A549 (cell line): ENCODE measurements around the gene SLC30A3.

Experiments
- EP300 ChIP-seq, 2 experiments: fragments of >200 bp; sonication (Bioruptor Twin); formaldehyde crosslinking; IDR thresholded peaks; 2 replicates in 1 of 2; 3 replicates in 1 of 2; pipeline ENCODE4 v1.6.1; 2016 to 2017
- FOSB ChIP-seq: fragments of 250-450 bp; sonication (Bioruptor Pico); IDR thresholded peaks from 2 replicates; pipeline ENCODE4 v1.5.0; 2020; ENCODE audit warnings: mild to moderate bottlenecking, moderate library complexity
- JUNB ChIP-seq: fragments of >200 bp; sonication (Bioruptor Twin); formaldehyde crosslinking; IDR thresholded peaks from 2 replicates; pipeline ENCODE4 v1.6.1; 2016
- PBX3 ChIP-seq: IDR thresholded peaks from 2 replicates; pipeline ENCODE4 v1.6.1; 2012
- SMC3 ChIP-seq: fragments of >200 bp; sonication (Bioruptor Twin); formaldehyde crosslinking; IDR thresholded peaks from 3 replicates; pipeline ENCODE4 v1.6.1; 2018; ENCODE audit warnings: inconsistent platforms
- TF ChIP-seq, protein P1 (sequence below): fragments of >200 bp; sonication (Bioruptor Twin); formaldehyde crosslinking; IDR thresholded peaks from 3 replicates; pipeline ENCODE4 v1.5.1; 2016

DNA sequence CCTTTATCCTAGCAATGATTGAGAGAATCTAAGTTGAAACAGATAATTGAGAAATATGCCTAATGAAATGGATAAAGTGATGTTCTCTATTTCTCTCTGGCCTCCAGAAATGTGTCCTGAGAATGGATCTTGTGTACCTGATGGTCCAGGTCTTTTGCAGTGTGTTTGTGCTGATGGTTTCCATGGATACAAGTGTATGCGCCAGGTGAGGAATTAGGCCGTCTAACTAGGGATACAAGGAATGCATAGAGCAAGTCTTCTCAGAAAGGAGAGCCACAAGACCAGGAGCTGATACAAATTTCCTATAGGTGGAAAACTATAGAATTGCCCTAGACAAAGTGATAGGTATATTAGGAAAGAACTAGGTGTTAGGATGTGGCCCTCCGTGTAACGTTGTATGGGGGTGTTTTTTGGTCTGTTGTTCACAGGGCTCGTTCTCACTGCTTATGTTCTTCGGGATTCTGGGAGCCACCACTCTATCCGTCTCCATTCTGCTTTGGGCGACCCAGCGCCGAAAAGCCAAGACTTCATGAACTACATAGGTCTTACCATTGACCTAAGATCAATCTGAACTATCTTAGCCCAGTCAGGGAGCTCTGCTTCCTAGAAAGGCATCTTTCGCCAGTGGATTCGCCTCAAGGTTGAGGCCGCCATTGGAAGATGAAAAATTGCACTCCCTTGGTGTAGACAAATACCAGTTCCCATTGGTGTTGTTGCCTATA lies 46.3 kb downstream of the SLC30A3 start:
- TF ChIP-seq JUNB (no peak), EP300 (IDR thresholded peaks at IDR 0.05) (no peak), FOSB (CRISPR knock-in tag) (no peak), SMC3 (no peak), PBX3 (no peak)
- TF ChIP-seq, protein P1, sequence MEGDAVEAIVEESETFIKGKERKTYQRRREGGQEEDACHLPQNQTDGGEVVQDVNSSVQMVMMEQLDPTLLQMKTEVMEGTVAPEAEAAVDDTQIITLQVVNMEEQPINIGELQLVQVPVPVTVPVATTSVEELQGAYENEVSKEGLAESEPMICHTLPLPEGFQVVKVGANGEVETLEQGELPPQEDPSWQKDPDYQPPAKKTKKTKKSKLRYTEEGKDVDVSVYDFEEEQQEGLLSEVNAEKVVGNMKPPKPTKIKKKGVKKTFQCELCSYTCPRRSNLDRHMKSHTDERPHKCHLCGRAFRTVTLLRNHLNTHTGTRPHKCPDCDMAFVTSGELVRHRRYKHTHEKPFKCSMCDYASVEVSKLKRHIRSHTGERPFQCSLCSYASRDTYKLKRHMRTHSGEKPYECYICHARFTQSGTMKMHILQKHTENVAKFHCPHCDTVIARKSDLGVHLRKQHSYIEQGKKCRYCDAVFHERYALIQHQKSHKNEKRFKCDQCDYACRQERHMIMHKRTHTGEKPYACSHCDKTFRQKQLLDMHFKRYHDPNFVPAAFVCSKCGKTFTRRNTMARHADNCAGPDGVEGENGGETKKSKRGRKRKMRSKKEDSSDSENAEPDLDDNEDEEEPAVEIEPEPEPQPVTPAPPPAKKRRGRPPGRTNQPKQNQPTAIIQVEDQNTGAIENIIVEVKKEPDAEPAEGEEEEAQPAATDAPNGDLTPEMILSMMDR: no peak
